NB4 (cell line): ENCODE data around the gene PDE6B.

Experiments used
- MYC ChIP-seq: IDR thresholded peaks from 2 replicates; pipeline ENCODE4 v1.6.1; 2011; ENCODE audit warnings: low read depth, low read length
- POLR2A ChIP-seq: IDR thresholded peaks from 2 replicates; pipeline ENCODE4 v1.6.1; 2011; ENCODE audit warnings: mild to moderate bottlenecking; ENCODE audit not compliant: insufficient read length; ENCODE audit errors: extremely low read depth
- TF ChIP-seq, protein P1 (sequence below): IDR thresholded peaks from one replicate; pipeline ENCODE4 v1.5.1; 2012; ENCODE audit warnings: low read depth, low read length

DNA sequence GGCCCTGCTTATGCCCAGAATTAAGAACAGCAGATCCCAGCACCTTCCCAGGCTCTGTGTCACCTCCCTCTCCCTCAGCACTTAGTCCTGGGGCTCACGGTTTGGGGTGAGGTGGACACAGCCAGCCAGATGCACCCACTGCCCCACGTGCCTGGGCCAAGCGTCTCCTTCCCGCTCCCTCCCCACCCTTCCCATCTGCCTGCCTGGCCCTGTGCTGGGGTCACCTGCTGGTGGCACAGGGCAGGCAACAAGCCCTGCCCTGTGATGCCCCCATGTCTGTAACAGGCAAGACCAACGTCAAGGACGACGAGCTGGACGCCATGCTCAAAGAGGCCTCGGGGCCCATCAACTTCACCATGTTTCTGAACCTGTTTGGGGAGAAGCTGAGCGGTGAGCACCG lies 54.3 kb downstream of the PDE6B start:
- TF ChIP-seq MYC (no peak), POLR2A (no peak)
- TF ChIP-seq, protein P1, sequence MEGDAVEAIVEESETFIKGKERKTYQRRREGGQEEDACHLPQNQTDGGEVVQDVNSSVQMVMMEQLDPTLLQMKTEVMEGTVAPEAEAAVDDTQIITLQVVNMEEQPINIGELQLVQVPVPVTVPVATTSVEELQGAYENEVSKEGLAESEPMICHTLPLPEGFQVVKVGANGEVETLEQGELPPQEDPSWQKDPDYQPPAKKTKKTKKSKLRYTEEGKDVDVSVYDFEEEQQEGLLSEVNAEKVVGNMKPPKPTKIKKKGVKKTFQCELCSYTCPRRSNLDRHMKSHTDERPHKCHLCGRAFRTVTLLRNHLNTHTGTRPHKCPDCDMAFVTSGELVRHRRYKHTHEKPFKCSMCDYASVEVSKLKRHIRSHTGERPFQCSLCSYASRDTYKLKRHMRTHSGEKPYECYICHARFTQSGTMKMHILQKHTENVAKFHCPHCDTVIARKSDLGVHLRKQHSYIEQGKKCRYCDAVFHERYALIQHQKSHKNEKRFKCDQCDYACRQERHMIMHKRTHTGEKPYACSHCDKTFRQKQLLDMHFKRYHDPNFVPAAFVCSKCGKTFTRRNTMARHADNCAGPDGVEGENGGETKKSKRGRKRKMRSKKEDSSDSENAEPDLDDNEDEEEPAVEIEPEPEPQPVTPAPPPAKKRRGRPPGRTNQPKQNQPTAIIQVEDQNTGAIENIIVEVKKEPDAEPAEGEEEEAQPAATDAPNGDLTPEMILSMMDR, result no peak
